Tracheal epithelial cell (primary cell): ENCODE results near the gene PRMT9. TPM values are rescaled to one million over a fixed set of nuclear protein-coding genes. Genes with fewer than 3 reads are reported as not detected.

Experiments
- total RNA-seq: library from RNA; depleted of rRNA; stranded (reverse); fragments of >200 nt; gene quantifications from 2 replicates; pipeline ENCODE4 v1.2.1, GENCODE V29; 2014

The PRMT9 gene
- 7.5 TPM in 2 replicates for total RNA-seq

GRCh38 chr4:147683717-147684700 is at the start of gene PRMT9:
TSS of gene PRMT9 (minus strand) at chr4:147684163. CDS start at chr4:147683987, 176 bp downstream.

GRCh38 chr4:147731580-147732517 is 47.9 kb upstream of the PRMT9 start, which contains the start of gene ARHGAP10:
TSS of gene ARHGAP10 (plus strand) at chr4:147732088. CDS start at chr4:147732302, 214 bp downstream.

GRCh38 chr4:147617173-147617840 is 66.7 kb downstream of the PRMT9 start, which contains the start of gene TMEM184C:
TSS of gene TMEM184C (plus strand) at chr4:147617397. CDS start at chr4:147617957, 560 bp downstream.

Other genes with a start within 250 kb of the PRMT9 start
- 2.7 and 7.5 TPM in 2 replicates for gene EDNRA, start 203.1 kb downstream of the PRMT9 start, total RNA-seq
- 46.5 and 47.7 TPM in 2 replicates for gene TMEM184C, start 66.8 kb downstream of the PRMT9 start, total RNA-seq
- 10.9 and 14.9 TPM in 2 replicates for gene ARHGAP10, start 47.9 kb upstream of the PRMT9 start, total RNA-seq